DMS79 (cell line): ENCODE results near the gene CNTNAP3B.
"Not testable (repeated sequence)": the region's sequence is repeated elsewhere in the genome, so short reads cannot be mapped to it uniquely, and the experiment has no call there.

Experiments used
- DNase-seq: peaks from one replicate; lab custom pipeline; 2025; lab: John Stamatoyannopoulos, UW

CNTNAP3B gene

GRCh38 chr9:41977965-41978600 is 151.1 kb downstream of the CNTNAP3B start:
- not testable (repeated sequence) for DNase-seq

- not testable (repeated sequence) for DNase-seq
Observed at GRCh38 chr9:41974906-41975305, 154.3 kb downstream of the CNTNAP3B start.

- DNase-seq, result not testable (repeated sequence)
Observed at GRCh38 chr9:41953007-41953406, 176.2 kb downstream of the CNTNAP3B start.

- DNase-seq, result not testable (repeated sequence)
Observed at GRCh38 chr9:41941738-41942137, 187.5 kb downstream of the CNTNAP3B start.

- DNase-seq, result not testable (repeated sequence)
Observed at GRCh38 chr9:41938143-41938542, 191.1 kb downstream of the CNTNAP3B start.

- DNase-seq, result not testable (repeated sequence)
Observed at GRCh38 chr9:41935727-41936126, 193.5 kb downstream of the CNTNAP3B start.

- not testable (repeated sequence) for DNase-seq
Observed at GRCh38 chr9:41929172-41929571, 200.1 kb downstream of the CNTNAP3B start.

GRCh38 chr9:41917374-41917773 is 211.9 kb downstream of the CNTNAP3B start:
- DNase-seq, result not testable (repeated sequence)

- DNase-seq, result not testable (repeated sequence)
Observed at GRCh38 chr9:41905488-41905887, 223.7 kb downstream of the CNTNAP3B start.

- DNase-seq, result not testable (repeated sequence)
Observed at GRCh38 chr9:41902762-41903161, 226.5 kb downstream of the CNTNAP3B start.

- not testable (repeated sequence) for DNase-seq
Observed at GRCh38 chr9:41898720-41899343, 230.4 kb downstream of the CNTNAP3B start.

- not testable (repeated sequence) for DNase-seq
Observed at GRCh38 chr9:41874557-41874956, 254.7 kb downstream of the CNTNAP3B start.

GRCh38 chr9:41855422-41855821 is 273.8 kb downstream of the CNTNAP3B start:
- DNase-seq, result not testable (repeated sequence)

GRCh38 chr9:41851848-41852740 is 277.1 kb downstream of the CNTNAP3B start:
- DNase-seq, result not testable (repeated sequence)

- DNase-seq, result not testable (repeated sequence)
Observed at GRCh38 chr9:41847829-41848228, 281.4 kb downstream of the CNTNAP3B start.
